ENCODE results near the gene TUSC2. TPM values are rescaled to one million over a fixed set of nuclear protein-coding genes. Genes with fewer than 3 reads are reported as not detected.

The TUSC2 gene, protein sequence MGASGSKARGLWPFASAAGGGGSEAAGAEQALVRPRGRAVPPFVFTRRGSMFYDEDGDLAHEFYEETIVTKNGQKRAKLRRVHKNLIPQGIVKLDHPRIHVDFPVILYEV
- 23.7 and 23.9 TPM in 2 replicates for total RNA-seq

DNA sequence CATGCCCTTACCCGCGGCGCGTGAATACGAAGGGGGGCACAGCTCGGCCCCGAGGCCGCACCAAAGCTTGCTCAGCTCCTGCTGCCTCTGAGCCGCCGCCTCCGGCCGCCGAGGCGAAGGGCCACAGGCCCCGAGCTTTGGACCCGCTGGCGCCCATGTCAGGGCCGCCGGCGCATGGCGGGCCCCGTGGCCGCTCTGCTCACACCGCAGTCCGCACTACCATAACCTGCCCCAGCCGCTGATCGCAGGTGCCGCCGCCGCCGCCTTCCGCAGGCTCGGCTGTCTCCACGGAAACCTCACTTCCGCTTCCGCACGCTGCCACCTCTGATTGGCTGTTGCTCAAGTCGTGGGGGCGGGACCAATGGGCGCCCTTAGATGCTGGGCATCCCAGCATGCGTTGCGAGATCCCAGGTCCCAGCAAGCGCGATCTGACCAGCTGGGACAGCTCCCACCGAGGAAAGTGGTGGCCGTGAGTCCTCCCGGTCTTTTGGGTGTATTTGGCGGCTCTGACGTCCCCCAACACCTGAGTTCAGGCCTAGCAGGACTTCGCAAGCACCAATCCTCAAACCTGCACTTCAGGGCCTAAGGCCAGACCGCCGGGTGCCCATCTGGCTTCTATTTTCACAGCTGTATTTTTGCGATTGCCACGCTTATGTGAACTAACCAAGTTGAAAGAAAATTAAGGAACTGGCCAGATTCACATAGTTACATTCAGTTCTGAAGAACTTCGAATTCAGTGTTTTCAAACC is at the start of gene TUSC2:
Gene TUSC2 (minus strand): TSS at position 281 of the 749 bp plus-strand sequence. CDS start 124 bp downstream, at position 157.
- H3K27me3 Mint-ChIP-seq (ENCODE audit: low read depth), result no peaks in the 10 kb centered on the region
- intact Hi-C loops (cut with micrococcal nuclease), result loop anchor here (1.0 to 2.0 kb wide), 2 partner anchors 9 to 29 kb away; partner anchors contain the start of genes HYAL3 and NAA80
- peaks cover 50% of the 10 kb centered on the region for H3K36me3 Mint-ChIP-seq (ENCODE audit: low read depth)
- H3K4me3 Mint-ChIP-seq (ENCODE audit: low read depth), result peak within 1 kb of the TSS; percentile 90
- peak; percentile 93 for DNase-seq (ENCODE audit: low spot score)
- H3K9me3 Mint-ChIP-seq, result no peaks in the 10 kb centered on the region
- peaks cover 14% of the 10 kb centered on the region for H3K4me1 Mint-ChIP-seq (ENCODE audit: low read depth)
- H3K27ac Mint-ChIP-seq, result peak within 1 kb of the TSS; percentile 81

GRCh38 chr3:50375258-50375931 is 47.4 kb upstream of the TUSC2 start:
- H3K9me3 Mint-ChIP-seq, result no peaks in the 10 kb centered on the region
- peaks cover 2% of the 10 kb centered on the region for H3K4me1 Mint-ChIP-seq (ENCODE audit: low read depth)
- intact Hi-C loops (cut with micrococcal nuclease), result no loop called here
- DNase-seq (ENCODE audit: low spot score), result no peak
- no peaks in the 10 kb centered on the region for H3K36me3 Mint-ChIP-seq (ENCODE audit: low read depth)
- H3K4me3 Mint-ChIP-seq (ENCODE audit: low read depth), result no peak overlapping the region
- H3K27ac Mint-ChIP-seq, result no peak overlapping the region
- H3K27me3 Mint-ChIP-seq (ENCODE audit: low read depth), result no peaks in the 10 kb centered on the region

DNA sequence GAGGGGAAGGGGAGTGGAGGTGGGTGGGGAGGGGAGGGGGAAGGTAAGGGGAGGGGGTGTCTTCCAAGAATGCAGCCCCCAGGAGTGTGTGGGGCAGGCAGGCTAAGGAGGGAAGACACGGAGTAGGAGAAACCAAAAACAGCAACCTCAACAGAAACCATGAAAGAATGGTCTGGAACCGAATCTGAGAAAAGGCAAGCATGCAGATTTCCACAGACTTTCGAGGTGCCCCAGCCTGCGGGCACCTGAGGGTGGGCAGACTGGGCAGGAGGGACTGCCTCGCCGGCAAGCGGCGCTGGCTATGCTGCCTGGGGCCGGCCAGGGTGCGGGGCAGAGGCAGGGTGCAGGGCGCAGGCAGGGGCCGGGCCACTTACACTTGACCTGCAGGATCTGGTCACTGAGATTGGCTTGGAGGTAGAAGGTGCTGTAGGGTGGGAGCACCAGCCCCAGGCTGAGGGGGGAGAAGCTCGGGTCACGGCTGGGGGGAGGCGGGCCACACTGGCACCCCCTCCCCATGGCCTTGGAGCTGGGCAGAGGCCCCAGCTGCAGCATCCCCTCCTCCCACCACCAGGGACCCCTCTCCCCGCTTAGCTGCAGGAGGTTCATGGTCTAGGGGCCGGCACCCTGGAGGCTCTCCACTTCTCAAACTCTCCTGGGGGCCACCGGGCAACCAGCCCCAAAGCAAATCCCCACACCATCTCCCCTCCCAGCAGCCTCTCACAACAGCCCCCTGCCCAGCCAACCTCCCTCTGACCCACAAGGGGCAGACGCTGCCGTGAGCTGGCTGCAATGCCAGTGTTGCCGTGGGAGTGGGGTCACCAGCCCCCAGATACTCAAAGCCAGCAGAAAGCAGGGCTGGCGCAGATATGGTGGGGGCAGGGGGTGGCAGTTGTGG is 46.6 kb upstream of the TUSC2 start:
- no peak overlapping the region for H3K27ac Mint-ChIP-seq
- no peaks in the 10 kb centered on the region for H3K36me3 Mint-ChIP-seq (ENCODE audit: low read depth)
- no peaks in the 10 kb centered on the region for H3K9me3 Mint-ChIP-seq
- H3K27me3 Mint-ChIP-seq (ENCODE audit: low read depth), result no peaks in the 10 kb centered on the region
- no peak overlapping the region for H3K4me3 Mint-ChIP-seq (ENCODE audit: low read depth)
- peaks cover 2% of the 10 kb centered on the region for H3K4me1 Mint-ChIP-seq (ENCODE audit: low read depth)
- intact Hi-C loops (cut with micrococcal nuclease), result no loop called here
- no peak for DNase-seq (ENCODE audit: low spot score)

GRCh38 chr3:50373146-50374051 is 45.4 kb upstream of the TUSC2 start:
- Mint-ChIP-seq H3K9me3 (no peaks in the 10 kb centered on the region), H3K4me3 (ENCODE audit: low read depth) (no peak overlapping the region), H3K27me3 (ENCODE audit: low read depth) (no peaks in the 10 kb centered on the region), H3K36me3 (ENCODE audit: low read depth) (no peaks in the 10 kb centered on the region), H3K4me1 (ENCODE audit: low read depth) (peaks cover 2% of the 10 kb centered on the region), H3K27ac (no peak overlapping the region)
- no peak for DNase-seq (ENCODE audit: low spot score)
- intact Hi-C loops (cut with micrococcal nuclease), result no loop called here

DNA sequence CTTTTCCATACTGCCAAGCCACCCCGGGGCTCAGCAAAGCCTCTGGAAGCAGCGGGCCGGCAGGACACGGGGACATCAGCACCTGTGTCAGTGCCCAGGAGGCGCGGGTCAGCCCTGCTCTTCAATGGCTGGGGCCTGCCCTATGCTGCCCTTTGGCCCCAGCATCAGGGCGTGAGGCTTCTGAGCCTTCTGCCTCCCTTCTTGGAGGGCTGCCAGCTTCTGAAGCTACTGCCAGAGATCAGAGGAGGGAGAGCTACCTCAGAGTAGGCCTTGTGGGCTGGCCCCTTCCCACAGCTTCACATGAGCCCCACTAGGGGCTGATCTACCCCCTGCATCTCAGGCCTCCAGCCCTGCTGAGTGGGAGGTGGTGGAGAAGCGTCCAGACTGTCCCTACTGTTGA is 44.3 kb upstream of the TUSC2 start:
- intact Hi-C loops (cut with micrococcal nuclease), result no loop called here
- Mint-ChIP-seq H3K4me1 (ENCODE audit: low read depth) (peaks cover 2% of the 10 kb centered on the region), H3K27me3 (ENCODE audit: low read depth) (no peaks in the 10 kb centered on the region), H3K9me3 (no peaks in the 10 kb centered on the region), H3K27ac (no peak overlapping the region), H3K36me3 (ENCODE audit: low read depth) (no peaks in the 10 kb centered on the region), H3K4me3 (ENCODE audit: low read depth) (no peak overlapping the region)
- DNase-seq (ENCODE audit: low spot score), result no peak

DNA sequence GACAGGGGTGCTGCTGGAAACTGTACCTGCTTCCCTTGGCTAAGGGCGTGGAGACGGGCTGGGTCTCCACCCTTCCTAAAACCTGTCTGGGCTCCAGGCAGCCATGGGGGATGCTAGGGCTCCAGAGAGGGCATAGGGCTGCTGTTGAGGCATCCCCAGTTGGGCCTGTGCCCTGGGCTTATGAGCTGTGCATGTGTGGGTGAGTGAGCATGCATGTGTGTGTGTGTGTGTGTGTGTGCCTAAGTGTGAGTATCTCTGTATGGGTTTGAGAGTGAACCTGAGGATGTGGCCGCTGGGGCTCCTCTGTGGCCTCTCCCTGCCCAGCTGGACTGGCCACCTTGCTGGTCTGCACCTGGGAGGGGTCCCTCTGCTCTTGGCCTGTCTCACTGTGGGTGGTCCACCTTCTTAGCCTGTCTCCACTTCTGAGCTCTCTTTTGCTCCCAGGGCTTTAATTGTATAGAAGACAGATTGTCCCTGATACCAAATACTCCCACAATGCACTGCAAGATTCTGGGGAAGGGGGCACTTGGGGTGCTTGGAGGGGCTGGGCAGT is 43.2 kb upstream of the TUSC2 start:
- no peak overlapping the region for H3K4me3 Mint-ChIP-seq (ENCODE audit: low read depth)
- intact Hi-C loops (cut with micrococcal nuclease), result no loop called here
- peaks cover 2% of the 10 kb centered on the region for H3K4me1 Mint-ChIP-seq (ENCODE audit: low read depth)
- no peaks in the 10 kb centered on the region for H3K36me3 Mint-ChIP-seq (ENCODE audit: low read depth)
- no peak for DNase-seq (ENCODE audit: low spot score)
- no peak overlapping the region for H3K27ac Mint-ChIP-seq
- H3K27me3 Mint-ChIP-seq (ENCODE audit: low read depth), result no peaks in the 10 kb centered on the region
- no peaks in the 10 kb centered on the region for H3K9me3 Mint-ChIP-seq

GRCh38 chr3:50370594-50370993 is 42.6 kb upstream of the TUSC2 start:
- intact Hi-C loops (cut with micrococcal nuclease), result no loop called here
- no peak overlapping the region for H3K4me3 Mint-ChIP-seq (ENCODE audit: low read depth)
- no peak for DNase-seq (ENCODE audit: low spot score)
- H3K9me3 Mint-ChIP-seq, result no peaks in the 10 kb centered on the region
- no peaks in the 10 kb centered on the region for H3K27me3 Mint-ChIP-seq (ENCODE audit: low read depth)
- H3K27ac Mint-ChIP-seq, result no peak overlapping the region
- H3K36me3 Mint-ChIP-seq (ENCODE audit: low read depth), result no peaks in the 10 kb centered on the region
- H3K4me1 Mint-ChIP-seq (ENCODE audit: low read depth), result peaks cover 2% of the 10 kb centered on the region

DNA sequence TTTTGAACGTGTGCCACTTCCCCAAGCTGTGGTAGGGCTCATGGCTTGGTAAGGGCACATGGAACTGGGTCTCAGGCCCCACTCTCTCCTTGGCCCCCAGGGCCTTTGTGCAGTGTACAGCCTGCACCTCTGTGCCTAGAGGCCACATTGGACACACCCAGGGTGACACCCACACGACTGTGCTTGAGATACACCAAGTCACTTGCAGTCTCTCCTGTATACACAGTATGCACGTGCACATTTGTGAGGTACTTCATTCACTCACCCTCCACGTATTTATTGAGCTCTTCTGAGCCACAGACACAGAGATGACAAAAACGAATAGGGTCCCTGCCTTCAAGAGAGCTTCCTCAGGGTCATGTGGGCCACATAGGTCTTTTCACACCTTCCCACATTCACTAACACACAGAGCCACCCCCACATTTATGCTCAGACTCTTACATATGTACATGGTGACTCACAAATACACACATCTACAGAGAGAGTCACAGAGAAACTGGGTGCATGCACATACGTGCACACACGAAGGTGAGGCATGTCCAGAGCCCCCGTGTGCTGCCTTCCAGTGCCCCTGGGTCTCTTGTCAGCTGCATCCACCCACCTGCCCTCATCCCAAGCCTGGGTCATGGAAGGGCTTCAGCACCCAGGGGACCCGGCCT is 41.1 kb upstream of the TUSC2 start:
- intact Hi-C loops (cut with micrococcal nuclease), result no loop called here
- Mint-ChIP-seq H3K4me1 (ENCODE audit: low read depth) (peaks cover 2% of the 10 kb centered on the region), H3K9me3 (no peaks in the 10 kb centered on the region)

DNA sequence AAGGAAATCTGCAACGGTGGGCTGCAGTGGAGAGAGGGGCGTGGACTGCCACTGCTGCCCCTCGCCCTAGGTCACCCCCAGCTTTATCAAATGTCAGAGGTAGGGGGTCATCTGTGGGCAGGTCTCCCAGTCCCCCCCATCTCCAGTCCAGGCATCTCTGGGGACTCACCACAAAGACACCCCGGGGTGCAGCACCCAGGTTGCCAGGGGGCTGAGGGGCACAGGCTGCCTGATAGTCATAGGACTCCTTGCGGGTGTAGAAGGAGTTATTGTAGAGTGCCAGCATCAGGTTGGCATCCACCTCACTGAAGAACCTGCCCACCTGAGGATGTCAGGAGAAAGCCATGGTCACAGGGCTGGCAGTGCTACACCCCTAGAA is 37.8 kb upstream of the TUSC2 start:
- Mint-ChIP-seq H3K36me3 (ENCODE audit: low read depth) (no peaks in the 10 kb centered on the region), H3K27me3 (ENCODE audit: low read depth) (no peaks in the 10 kb centered on the region), H3K4me3 (ENCODE audit: low read depth) (peak overlapping the region; percentile 77), H3K9me3 (no peaks in the 10 kb centered on the region), H3K27ac (peak overlapping the region; percentile 58), H3K4me1 (ENCODE audit: low read depth) (peaks cover 1% of the 10 kb centered on the region)
- no peak for DNase-seq (ENCODE audit: low spot score)
- intact Hi-C loops (cut with micrococcal nuclease), result loop anchor here (2.0 kb wide), 1 partner anchor 15 kb away; the partner anchor contains the start of genes CYB561D2 and NPRL2

More for the DNA sequence above, 41.1 kb upstream of the TUSC2 start:
- Mint-ChIP-seq H3K36me3 (ENCODE audit: low read depth) (no peaks in the 10 kb centered on the region), H3K27me3 (ENCODE audit: low read depth) (no peaks in the 10 kb centered on the region), H3K27ac (no peak overlapping the region), H3K4me3 (ENCODE audit: low read depth) (no peak overlapping the region)
- no peak for DNase-seq (ENCODE audit: low spot score)

GRCh38 chr3:50365080-50365841 is 37.2 kb upstream of the TUSC2 start:
- Mint-ChIP-seq H3K27me3 (ENCODE audit: low read depth) (no peaks in the 10 kb centered on the region), H3K4me3 (ENCODE audit: low read depth) (peak overlapping the region; percentile 77), H3K4me1 (ENCODE audit: low read depth) (peaks cover 1% of the 10 kb centered on the region), H3K36me3 (ENCODE audit: low read depth) (no peaks in the 10 kb centered on the region), H3K9me3 (no peaks in the 10 kb centered on the region), H3K27ac (peak overlapping the region; percentile 58)
- DNase-seq (ENCODE audit: low spot score), result peak; percentile 92
- intact Hi-C loops (cut with micrococcal nuclease), result loop anchor here (2.0 kb wide), 1 partner anchor 14 kb away; the partner anchor contains the start of genes CYB561D2 and NPRL2

Data from activated T-helper 2 cell treated with anti-CD3 and anti-CD28 coated beads, Interferon-gamma antibody, Interleukin-2, Interleukin-4, amounts not matched to agents 10 μg/mL and 5 μg/mL and 100 μg/mL, durations not matched to agents 14 hours and 24 hours and 36 hours (primary cell).